Measurements from ENCODE around the gene RFTN2.

DNA sequence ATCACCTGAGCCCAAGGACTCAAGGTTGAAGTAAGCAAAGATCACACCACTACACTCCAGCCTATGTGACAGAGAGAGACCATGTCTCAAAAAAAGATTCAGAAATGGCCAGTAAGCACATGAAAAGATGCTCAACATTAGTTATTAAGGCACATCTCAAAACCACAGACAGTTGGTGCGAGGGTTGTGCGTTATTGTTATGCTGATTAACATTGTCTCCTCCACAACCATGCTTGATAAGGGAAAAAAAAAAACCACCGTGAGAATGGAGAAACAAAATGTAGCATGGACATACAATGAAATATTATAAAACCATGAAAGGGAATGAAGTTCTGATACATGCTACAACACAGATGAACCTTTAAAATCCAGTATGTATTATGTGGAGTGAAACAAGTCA is 132.2 kb downstream of the RFTN2 start:
- no peak for TF ChIP-seq POLR2A (IDR thresholded peaks at IDR 0.05)
- TF ChIP-seq, protein P1, sequence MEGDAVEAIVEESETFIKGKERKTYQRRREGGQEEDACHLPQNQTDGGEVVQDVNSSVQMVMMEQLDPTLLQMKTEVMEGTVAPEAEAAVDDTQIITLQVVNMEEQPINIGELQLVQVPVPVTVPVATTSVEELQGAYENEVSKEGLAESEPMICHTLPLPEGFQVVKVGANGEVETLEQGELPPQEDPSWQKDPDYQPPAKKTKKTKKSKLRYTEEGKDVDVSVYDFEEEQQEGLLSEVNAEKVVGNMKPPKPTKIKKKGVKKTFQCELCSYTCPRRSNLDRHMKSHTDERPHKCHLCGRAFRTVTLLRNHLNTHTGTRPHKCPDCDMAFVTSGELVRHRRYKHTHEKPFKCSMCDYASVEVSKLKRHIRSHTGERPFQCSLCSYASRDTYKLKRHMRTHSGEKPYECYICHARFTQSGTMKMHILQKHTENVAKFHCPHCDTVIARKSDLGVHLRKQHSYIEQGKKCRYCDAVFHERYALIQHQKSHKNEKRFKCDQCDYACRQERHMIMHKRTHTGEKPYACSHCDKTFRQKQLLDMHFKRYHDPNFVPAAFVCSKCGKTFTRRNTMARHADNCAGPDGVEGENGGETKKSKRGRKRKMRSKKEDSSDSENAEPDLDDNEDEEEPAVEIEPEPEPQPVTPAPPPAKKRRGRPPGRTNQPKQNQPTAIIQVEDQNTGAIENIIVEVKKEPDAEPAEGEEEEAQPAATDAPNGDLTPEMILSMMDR (IDR thresholded peaks at IDR 0.05) = no peak

All from sigmoid colon (tissue), 3 donors.